ENCODE data around the gene CCDC3.

GRCh38 chr10:12911795-12912194 lies 89.7 kb downstream of the CCDC3 start:
- TF ChIP-seq POLR2A (IDR thresholded peaks at IDR 0.05), result no peak
- no peak for TF ChIP-seq CTCF (IDR thresholded peaks at IDR 0.05 in 4 of 5, conservative IDR thresholded peaks at IDR 0.05 in 1 of 5)
